DMS 273 treated with DMSO at 0.1 percent for 48 hours (cell line): ENCODE data around the gene MUC5AC.

Experiments used
- DNase-seq: peaks from one replicate; lab custom pipeline; 2025; lab: John Stamatoyannopoulos, UW

Gene MUC5AC

GRCh38 chr11:1197431-1197885, 39.7 kb downstream of the MUC5AC start:
- no peak for DNase-seq

- no peak for DNase-seq
Measured at GRCh38 chr11:1197886-1198560, 40.3 kb downstream of the MUC5AC start.

GRCh38 chr11:1198561-1199240, 40.9 kb downstream of the MUC5AC start:
- no peak for DNase-seq

- DNase-seq, result no peak
Measured at GRCh38 chr11:1199241-1199750, 41.5 kb downstream of the MUC5AC start.

- DNase-seq, result no peak
Measured at GRCh38 chr11:1199751-1200610, 42.2 kb downstream of the MUC5AC start.

GRCh38 chr11:1200611-1201191, 42.9 kb downstream of the MUC5AC start:
- no peak for DNase-seq

- no peak for DNase-seq
Measured at GRCh38 chr11:1201395-1202153, 43.8 kb downstream of the MUC5AC start.

GRCh38 chr11:1202154-1202775, 44.5 kb downstream of the MUC5AC start:
- no peak for DNase-seq

- no peak for DNase-seq
Measured at GRCh38 chr11:1202776-1203504, 45.2 kb downstream of the MUC5AC start.

GRCh38 chr11:1203505-1204271, 45.9 kb downstream of the MUC5AC start:
- no peak for DNase-seq

- DNase-seq, result no peak
Measured at GRCh38 chr11:1204381-1205101, 46.8 kb downstream of the MUC5AC start.

GRCh38 chr11:1205121-1205986, 47.6 kb downstream of the MUC5AC start:
- no peak for DNase-seq

- no peak for DNase-seq
Measured at GRCh38 chr11:1205987-1206331, 48.2 kb downstream of the MUC5AC start.

GRCh38 chr11:1206391-1207271, 48.9 kb downstream of the MUC5AC start:
- DNase-seq, result no peak

GRCh38 chr11:1207401-1208143, 49.8 kb downstream of the MUC5AC start:
- no peak for DNase-seq

- DNase-seq, result no peak
Measured at GRCh38 chr11:1208144-1208393, 50.3 kb downstream of the MUC5AC start.
